Liver (tissue), 9 donors: ENCODE results near the gene COX11. TPM values are rescaled to one million over a fixed set of nuclear protein-coding genes. Genes with fewer than 3 reads are reported as not detected.

Source experiments
- DNase-seq: peaks from one replicate; pipeline ENCODE4 v3.0.0-alpha.2; 2017; ENCODE audit warnings: low spot score
- H3K27ac ChIP-seq, 2 donors: one replicate each; pipeline ENCODE4 v1.7.0; 2013; ENCODE audit warnings: inconsistent platforms in 2 of 2, low read length in 2 of 2, control low read depth in 1 of 2, low read depth in 1 of 2, mild to moderate bottlenecking in 1 of 2
- H3K27me3 ChIP-seq, 4 donors: one replicate each; pipeline versions ENCODE4 v1.6.1 to v1.7.0; 2013; ENCODE audit warnings: low read length in 3 of 4, inconsistent platforms in 1 of 4, mild to moderate bottlenecking in 1 of 4, moderate library complexity in 1 of 4; ENCODE audit not compliant: control insufficient read depth in 4 of 4, insufficient read depth in 4 of 4
- H3K36me3 ChIP-seq, 4 donors: one replicate each; pipeline versions ENCODE4 v1.6.1 to v1.7.0; 2013; ENCODE audit warnings: low read length in 3 of 4, mild to moderate bottlenecking in 3 of 4, low read depth in 1 of 4, moderate library complexity in 1 of 4; ENCODE audit not compliant: control insufficient read depth in 4 of 4, insufficient read depth in 3 of 4
- H3K4me1 ChIP-seq, 4 donors: one replicate each; pipeline versions ENCODE4 v1.6.1 to v1.7.0; 2013; ENCODE audit warnings: low read length in 3 of 4, mild to moderate bottlenecking in 3 of 4, moderate library complexity in 1 of 4; ENCODE audit not compliant: control insufficient read depth in 4 of 4, insufficient read depth in 4 of 4
- H3K4me3 ChIP-seq, 3 donors: one replicate each; pipeline versions ENCODE4 v1.6.1 to v1.7.0; 2013; ENCODE audit warnings: low read length in 3 of 3, control low read depth in 1 of 3, low read depth in 1 of 3, mild to moderate bottlenecking in 1 of 3
- H3K9ac ChIP-seq, 2 donors: one replicate each; pipeline ENCODE4 v1.7.0; 2013; ENCODE audit warnings: low read length in 2 of 2, mild to moderate bottlenecking in 2 of 2, moderate library complexity in 2 of 2, control low read depth in 1 of 2, low read depth in 1 of 2
- H3K9me3 ChIP-seq, 4 donors: one replicate each; pipeline versions ENCODE4 v1.6.1 to v1.7.0; 2013; ENCODE audit warnings: low read length in 3 of 4; ENCODE audit not compliant: control insufficient read depth in 4 of 4
- ATF3 ChIP-seq: IDR thresholded peaks from 2 replicates; pipeline ENCODE4 v1.6.1; 2016; ENCODE audit warnings: antibody characterized with exemption
- CTCF ChIP-seq: fragments of 150-350 bp; IDR thresholded peaks from 2 replicates; pipeline ENCODE4 v1.5.1; 2017; ENCODE audit warnings: improper control_type of control experiment, low read depth, low read length; ENCODE audit not compliant: missing input control
- EGR1 ChIP-seq, 2 donors: IDR thresholded peaks; 2 replicates each; pipeline ENCODE4 v1.6.1; 2016 to 2018; ENCODE audit warnings: antibody characterized with exemption in 2 of 2, low read depth in 2 of 2
- FOXA1 ChIP-seq: IDR thresholded peaks from 2 replicates; pipeline ENCODE4 v1.6.1; 2016; ENCODE audit warnings: antibody characterized with exemption
- FOXA2 ChIP-seq: IDR thresholded peaks from 2 replicates; pipeline ENCODE4 v1.6.1; 2016; ENCODE audit warnings: antibody characterized with exemption
- GABPA ChIP-seq, 2 donors: IDR thresholded peaks in 1 of 2; conservative IDR thresholded peaks in 1 of 2; 2 replicates each; pipeline ENCODE4 v1.6.1; 2016; ENCODE audit warnings: antibody characterized with exemption in 2 of 2, mild to moderate bottlenecking in 1 of 2, moderate library complexity in 1 of 2
- HNF4A ChIP-seq, 2 donors: conservative IDR thresholded peaks; 2 replicates each; pipeline ENCODE4 v1.6.1; 2016; ENCODE audit warnings: antibody characterized with exemption in 2 of 2, mild to moderate bottlenecking in 2 of 2
- HNF4G ChIP-seq: IDR thresholded peaks from 2 replicates; pipeline ENCODE4 v1.6.1; 2016; ENCODE audit warnings: antibody characterized with exemption
- JUND ChIP-seq, 2 donors: IDR thresholded peaks; 2 replicates each; pipeline ENCODE4 v1.6.1; 2016; ENCODE audit warnings: antibody characterized with exemption in 2 of 2
- MAX ChIP-seq: IDR thresholded peaks from 2 replicates; pipeline ENCODE4 v1.6.1; 2016; ENCODE audit warnings: antibody characterized with exemption
- NR2F2 ChIP-seq: IDR thresholded peaks from 2 replicates; pipeline ENCODE4 v1.6.1; 2016; ENCODE audit warnings: antibody characterized with exemption
- RAD21 ChIP-seq, 2 donors: IDR thresholded peaks; 2 replicates each; pipeline ENCODE4 v1.6.1; 2016; ENCODE audit warnings: antibody characterized with exemption in 2 of 2, mild to moderate bottlenecking in 2 of 2
- REST ChIP-seq: IDR thresholded peaks from 2 replicates; pipeline ENCODE4 v1.6.1; 2016; ENCODE audit warnings: antibody characterized with exemption, mild to moderate bottlenecking
- RXRA ChIP-seq, 2 donors: IDR thresholded peaks; 2 replicates each; pipeline ENCODE4 v1.6.1; 2017 to 2018; ENCODE audit warnings: antibody characterized with exemption in 2 of 2, mild to moderate bottlenecking in 1 of 2
- SP1 ChIP-seq: IDR thresholded peaks from 2 replicates; pipeline ENCODE4 v1.6.1; 2018; ENCODE audit warnings: antibody characterized with exemption, mild to moderate bottlenecking
- TAF1 ChIP-seq: conservative IDR thresholded peaks from 2 replicates; pipeline ENCODE4 v1.6.1; 2016; ENCODE audit warnings: antibody characterized with exemption, mild to moderate bottlenecking
- YY1 ChIP-seq: IDR thresholded peaks from 2 replicates; pipeline ENCODE4 v1.6.1; 2016; ENCODE audit warnings: antibody characterized with exemption, mild to moderate bottlenecking
- ZBTB33 ChIP-seq: IDR thresholded peaks from 2 replicates; pipeline ENCODE4 v1.6.1; 2016; ENCODE audit warnings: antibody characterized with exemption
- WGBS: extraction: QIAGEN DNeasy Blood & Tissue Kit; methylation state at CpG from one replicate; pipeline ENCODE4 v1.1.7; 2013; 5-methylcytosine and 5-hydroxymethylcytosine counted together
- polyA plus RNA-seq, 2 donors: library from polyadenylated mRNA; stranded (reverse) in 1 of 2; unstranded in 1 of 2; fragments of 200-250 nt in 1 of 2; fragments of >200 nt in 1 of 2; fragmentation: Nextera tagmentation in 1 of 2; extraction: Ambion mirVana in 1 of 2; gene quantifications; one replicate each; pipeline versions ENCODE4 v1.2.1 to v1.2.3, GENCODE V29; 2013 to 2015
- total RNA-seq, 2 donors: library from RNA; depleted of rRNA; stranded (reverse); fragments of >200 nt; gene quantifications; one replicate each; pipeline ENCODE4 v1.2.3, GENCODE V29; 2014
- donor health status: healthy.
- donor health status: healthy.
- donor health status: healthy.
- donor health status: healthy.
- donor health status: healthy.

COX11 gene
- total RNA-seq (10 to 100 TPM; 29.0 to 46.7 TPM), polyA plus RNA-seq (10 to 100 TPM; 33.1 to 37.1 TPM)

GRCh38 chr17:54968262-54968987 lies at the start of gene COX11, which contains the start of gene STXBP4:
TSS of gene COX11 (minus strand) at chr17:54968654. CDS start at chr17:54968646, 8 bp downstream.
TSS of gene STXBP4 (plus strand) at chr17:54968765. CDS start at chr17:54986220, 17,455 bp downstream.
- WGBS: under 1% methylated on average over 57 of the region's 57 CpGs
- peak within 1 kb of the TSS; percentile 86 to 92 for H3K9ac ChIP-seq
- no peaks in the 10 kb centered on the region for H3K9me3 ChIP-seq
- no peaks in the 10 kb centered on the region for H3K27me3 ChIP-seq
- DNase-seq: peak; percentile 93
- TF ChIP-seq RXRA (IDR thresholded peaks at IDR 0.05) (peak; percentile 47 to 66), REST (peak; percentile 85), HNF4A (conservative IDR thresholded peaks at IDR 0.05) (peak in 1 of 2 donors; percentile 17), GABPA (IDR thresholded peaks at IDR 0.05 in 1 of 2, conservative IDR thresholded peaks at IDR 0.05 in 1 of 2) (no peak), FOXA1 (peak; percentile 61), TAF1 (peak; percentile 35), FOXA2 (peak; percentile 14), ZBTB33 (peak; percentile 100), RAD21 (IDR thresholded peaks at IDR 0.05) (no peak), JUND (IDR thresholded peaks at IDR 0.05) (peak in 1 of 2 donors; percentile 51), ATF3 (no peak), HNF4G (no peak), SP1 (peak; percentile 49), CTCF (no peak), EGR1 (IDR thresholded peaks at IDR 0.05; ENCODE audit: low read depth in 2 of 2) (peak in 1 of 2 donors; percentile 21), YY1 (peak; percentile 80), MAX (peak; percentile 43), NR2F2 (peak; percentile 59)
- H3K4me1 ChIP-seq: peaks cover 2 to 23% (median 16%) of the 10 kb centered on the region in 4 donors
- H3K4me3 ChIP-seq: peak within 1 kb of the TSS; percentile 89 to 98 (median 94)
- peaks cover 1 to 9% (median 6%) of the 10 kb centered on the region in 4 donors for H3K36me3 ChIP-seq
- H3K27ac ChIP-seq: peak within 1 kb of the TSS; percentile 35 to 81
